Fibroblast of skin of back (primary cell): ENCODE measurements around the gene DYNLL2.
"Not testable (repeated sequence)": the region's sequence is repeated elsewhere in the genome, so short reads cannot be mapped to it uniquely, and the experiment has no call there.

ENCODE experiments used
- DNase-seq: peaks from one replicate; pipeline ENCODE4 v3.0.0-alpha.2; 2013

The DYNLL2 gene

DNA sequence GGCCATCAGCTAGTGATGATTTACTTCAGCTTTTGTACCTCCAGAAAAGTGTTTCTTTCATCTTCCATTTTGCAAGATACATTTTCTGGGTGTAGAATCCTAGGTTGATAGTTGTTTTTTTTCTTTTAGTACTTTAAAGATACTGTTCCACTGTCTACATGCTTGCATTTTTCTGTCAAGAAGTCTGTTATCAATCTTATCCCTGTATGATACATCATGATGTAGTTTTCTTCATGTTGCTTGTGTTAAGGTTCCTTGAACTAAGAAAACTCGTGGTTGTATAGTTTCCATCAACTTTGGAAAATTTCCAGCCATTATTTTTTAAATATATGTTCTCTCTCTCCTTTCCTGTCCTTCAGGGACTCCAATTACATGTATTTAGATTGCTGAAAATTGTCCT, 24.1 kb downstream of the DYNLL2 start:
- DNase-seq = no peak

GRCh38 chr17:58109197-58109596, 26.0 kb downstream of the DYNLL2 start:
- DNase-seq = no peak

DNA sequence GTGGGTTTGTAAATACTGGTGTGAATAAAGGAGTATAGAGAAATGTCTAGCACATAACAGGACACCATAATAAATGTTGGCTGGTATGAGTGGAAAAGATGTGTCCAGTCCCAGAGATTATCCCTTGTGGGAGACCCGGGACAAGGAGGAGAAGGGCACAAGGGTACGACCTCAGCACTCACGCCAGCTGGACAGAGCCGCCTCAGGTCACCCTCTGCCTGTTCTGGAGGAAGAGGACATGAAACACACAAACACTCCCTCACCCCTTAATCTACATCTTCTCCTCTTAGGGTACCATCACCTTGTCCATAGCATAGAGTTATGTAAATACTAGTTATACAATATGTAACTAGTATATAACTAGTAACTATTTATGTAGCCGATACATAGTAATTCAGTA, 26.8 kb downstream of the DYNLL2 start:
- DNase-seq = no peak

GRCh38 chr17:58111676-58112075, 28.5 kb downstream of the DYNLL2 start:
- DNase-seq = no peak

GRCh38 chr17:58112970-58113631, 29.9 kb downstream of the DYNLL2 start:
- peak; percentile 61 for DNase-seq

DNA sequence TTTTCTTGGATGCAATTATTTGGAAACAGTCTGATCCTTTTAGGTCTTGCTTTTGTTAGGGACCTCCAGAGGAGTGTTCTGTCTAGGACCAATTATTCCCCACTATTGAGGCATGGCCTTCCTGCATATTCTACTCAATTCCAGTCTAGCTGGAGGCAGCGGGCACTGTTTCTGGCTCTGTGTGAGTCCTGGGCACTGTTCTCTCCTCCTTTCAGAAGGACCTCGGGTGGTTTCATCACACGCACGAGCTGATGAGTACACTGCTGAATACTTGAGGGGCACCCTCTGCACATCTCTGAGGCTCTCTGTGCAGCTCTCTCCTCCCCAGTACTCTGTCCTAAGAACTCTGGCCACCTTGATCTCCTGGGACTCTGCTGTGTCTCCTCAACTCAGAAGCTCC, 30.7 kb downstream of the DYNLL2 start:
- DNase-seq = no peak

DNA sequence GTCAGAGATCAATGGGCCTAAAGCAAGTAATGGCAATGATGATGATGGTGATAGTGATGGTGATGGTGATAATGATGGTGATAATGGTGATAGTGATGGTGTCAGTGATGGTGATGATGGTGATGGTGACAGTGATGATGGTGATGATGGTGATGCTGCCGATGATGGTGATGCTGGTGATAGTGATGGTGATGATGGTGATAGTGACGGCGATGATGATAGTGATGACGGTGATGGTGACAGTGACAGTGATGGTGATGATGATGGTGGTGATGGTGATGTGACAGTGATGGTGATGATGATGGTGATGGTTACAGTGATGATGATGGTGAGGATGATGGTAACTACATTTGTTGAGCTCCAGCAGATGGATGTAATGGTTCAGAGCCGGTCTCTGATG, 34.2 kb downstream of the DYNLL2 start:
- DNase-seq = no peak

DNA sequence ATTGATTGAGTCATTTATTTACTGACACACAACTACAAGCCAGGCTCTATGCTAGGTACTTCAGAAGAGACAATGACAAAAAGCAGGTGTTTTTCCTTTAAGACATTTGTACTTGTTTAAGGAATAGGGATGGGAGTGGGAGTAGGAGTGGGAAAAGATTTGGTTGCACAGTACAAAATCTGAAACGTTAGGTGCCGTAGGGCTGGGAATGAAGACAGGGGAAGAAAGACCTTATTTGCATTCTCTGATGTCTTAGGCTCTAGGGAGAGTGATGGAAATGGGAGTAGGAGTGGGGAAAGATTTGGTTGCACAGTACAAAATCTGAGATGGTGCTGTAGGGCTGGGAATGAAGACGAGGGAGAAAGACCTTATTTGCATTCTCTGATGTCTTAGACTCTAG, 36.3 kb downstream of the DYNLL2 start:
- DNase-seq = no peak

- DNase-seq = peak; percentile 55
Observed at GRCh38 chr17:58120195-58120822, 37.1 kb downstream of the DYNLL2 start.

DNA sequence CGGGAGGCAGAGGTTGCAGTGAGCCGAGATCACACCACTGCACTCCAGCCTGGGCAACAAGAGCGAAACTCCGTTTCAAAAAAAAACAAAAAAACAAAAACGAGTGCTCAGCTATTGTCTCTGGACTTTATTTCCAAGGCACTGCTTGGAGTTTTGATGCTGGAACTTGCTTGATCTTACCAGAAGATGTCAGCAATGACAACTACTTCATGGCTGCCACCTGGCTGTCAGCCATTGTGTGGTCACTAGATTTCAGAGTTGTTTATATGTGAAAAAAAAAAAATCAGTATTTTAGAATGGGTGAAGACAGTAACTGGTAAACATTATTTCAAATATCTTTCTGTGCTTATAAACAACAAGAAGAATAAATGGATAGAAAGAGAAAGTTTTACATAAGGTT, 38.7 kb downstream of the DYNLL2 start:
- DNase-seq = peak; percentile 9

- no peak for DNase-seq
Observed at GRCh38 chr17:58127846-58128245, 44.6 kb downstream of the DYNLL2 start.

DNA sequence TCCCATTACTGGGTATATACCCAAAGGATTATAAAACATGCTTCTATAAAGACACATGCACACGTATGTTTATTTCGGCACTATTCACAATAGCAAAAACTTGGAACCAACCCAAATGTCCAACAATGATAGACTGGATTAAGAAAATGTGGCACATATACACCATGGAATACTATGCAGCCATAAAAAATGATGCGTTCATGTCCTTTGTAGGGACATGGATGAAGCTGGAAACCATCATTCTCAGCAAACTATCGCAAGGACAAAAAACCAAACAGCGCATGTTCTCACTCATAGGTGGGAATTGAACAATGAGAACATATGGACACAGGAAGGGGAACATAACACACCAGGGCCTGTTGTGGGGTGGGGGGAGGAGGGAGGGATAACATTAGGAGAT, 49.5 kb downstream of the DYNLL2 start:
- DNase-seq = not testable (repeated sequence)

DNA sequence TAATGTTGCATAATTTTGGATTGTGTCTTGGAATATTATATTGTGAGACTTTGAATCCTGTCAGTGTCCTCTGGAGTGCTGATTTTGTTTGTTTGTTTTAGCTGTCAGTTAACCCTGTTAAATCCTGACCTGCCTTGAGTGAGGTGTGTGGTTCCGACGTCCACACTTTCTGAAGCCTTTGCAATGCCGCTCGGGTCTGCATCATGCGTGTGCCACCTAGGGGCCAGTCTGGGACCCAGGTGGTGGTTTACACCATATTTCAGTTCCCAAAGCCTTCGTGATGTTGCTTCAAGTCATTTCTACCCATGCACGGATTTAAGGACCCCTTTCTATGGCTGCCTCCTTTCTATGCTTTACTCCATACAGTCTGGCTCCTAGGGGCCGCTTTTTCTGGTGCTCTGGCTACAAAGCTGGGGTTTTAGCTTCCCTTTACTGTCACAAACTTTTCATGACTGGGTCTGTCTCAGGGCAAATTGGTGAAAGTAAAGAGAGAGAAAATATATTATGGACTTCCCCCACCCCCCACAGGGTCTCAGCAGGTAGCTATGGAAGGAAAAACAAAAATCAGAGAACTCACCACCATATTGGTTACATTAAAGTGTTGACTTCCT, 53.6 kb downstream of the DYNLL2 start:
- DNase-seq = peak; percentile 8

DNA sequence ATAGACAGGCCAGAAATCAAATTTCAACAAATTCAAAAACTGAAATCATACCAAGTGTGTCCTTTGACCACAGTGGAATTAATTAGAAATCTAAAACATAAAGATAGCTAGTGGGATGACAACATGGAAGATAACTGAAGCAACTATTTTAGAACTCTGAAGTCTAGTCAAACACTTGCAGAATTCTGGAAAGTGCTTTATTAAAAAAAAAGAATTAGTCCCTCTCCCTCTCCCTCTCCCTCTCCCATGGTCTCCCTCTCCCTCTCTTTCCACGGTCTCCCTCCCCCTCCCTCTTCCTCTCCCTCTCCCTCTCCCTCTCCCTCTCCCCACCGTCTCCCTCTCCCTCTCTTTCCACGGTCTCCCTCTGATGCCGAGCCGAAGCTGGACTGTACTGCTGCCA, 58.3 kb downstream of the DYNLL2 start:
- no peak for DNase-seq

DNA sequence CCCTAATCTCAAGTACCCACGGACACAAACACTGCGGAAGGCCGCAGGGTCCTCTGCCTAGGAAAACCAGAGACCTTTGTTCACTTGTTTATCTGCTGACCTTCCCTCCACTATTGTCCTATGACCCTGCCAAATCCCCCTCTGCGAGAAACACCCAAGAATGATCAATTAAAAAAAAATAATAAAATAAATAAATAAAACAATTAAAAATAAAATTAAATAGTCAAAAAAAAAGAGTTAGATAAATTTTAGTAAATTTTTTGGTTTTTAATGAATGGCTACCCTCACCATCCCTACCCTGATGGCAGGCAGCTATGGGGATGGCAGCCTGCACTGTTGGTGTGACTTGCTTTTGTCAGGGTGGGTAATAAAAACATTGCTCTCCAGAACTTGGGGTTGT, 60.1 kb downstream of the DYNLL2 start:
- not testable (repeated sequence) for DNase-seq

DNA sequence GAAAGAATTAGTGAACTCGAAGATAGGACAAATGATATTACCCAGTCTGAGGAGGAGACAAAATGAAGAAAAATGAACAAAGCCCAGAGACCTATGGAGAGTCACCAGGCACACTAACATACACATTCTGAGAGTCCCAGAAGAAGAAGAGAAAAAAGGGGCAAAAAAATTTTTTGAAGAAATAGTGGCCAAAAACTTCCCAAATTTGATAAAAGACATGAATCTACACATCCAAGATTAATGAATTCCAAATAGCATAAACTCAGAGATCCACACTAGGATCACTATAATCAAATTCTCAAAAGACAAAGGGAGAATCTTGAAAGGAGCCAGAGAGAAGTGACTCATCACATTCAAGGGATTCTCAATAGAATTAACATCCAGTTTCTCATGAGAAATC, 61.6 kb downstream of the DYNLL2 start:
- no peak for DNase-seq
